ENCODE measurements around the gene TCEANC2.
"Not testable (repeated sequence)": the region's sequence is repeated elsewhere in the genome, so short reads cannot be mapped to it uniquely, and the experiment has no call there.

TCEANC2 gene

GRCh38 chr1:54027848-54028247, 25.6 kb upstream of the TCEANC2 start:
- no peak for DNase-seq (ENCODE audit: low spot score)

GRCh38 chr1:54028306-54029251, 24.8 kb upstream of the TCEANC2 start:
- DNase-seq (ENCODE audit: low spot score) = no peak

DNA sequence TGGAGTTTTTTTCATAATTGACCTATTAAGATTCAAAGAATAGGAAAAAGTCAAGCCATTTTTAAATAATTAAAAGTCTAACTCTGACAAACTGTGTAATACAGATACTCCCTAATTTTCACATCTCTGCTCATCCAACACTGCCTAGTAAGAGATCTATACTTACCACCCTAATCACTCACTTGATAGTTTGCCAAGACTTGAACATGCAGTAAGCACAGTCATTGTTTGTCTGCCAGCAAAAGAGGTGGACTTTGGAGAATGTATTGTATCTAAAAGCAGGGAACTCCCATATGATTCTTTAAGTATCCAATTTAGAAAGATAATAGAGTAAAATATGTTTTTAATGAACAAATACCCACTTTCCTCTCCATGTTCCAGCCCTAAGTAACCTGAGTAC, 15.9 kb upstream of the TCEANC2 start:
- DNase-seq (ENCODE audit: low spot score) = no peak

GRCh38 chr1:54041806-54042205, 11.6 kb upstream of the TCEANC2 start:
- DNase-seq (ENCODE audit: low spot score) = no peak

DNA sequence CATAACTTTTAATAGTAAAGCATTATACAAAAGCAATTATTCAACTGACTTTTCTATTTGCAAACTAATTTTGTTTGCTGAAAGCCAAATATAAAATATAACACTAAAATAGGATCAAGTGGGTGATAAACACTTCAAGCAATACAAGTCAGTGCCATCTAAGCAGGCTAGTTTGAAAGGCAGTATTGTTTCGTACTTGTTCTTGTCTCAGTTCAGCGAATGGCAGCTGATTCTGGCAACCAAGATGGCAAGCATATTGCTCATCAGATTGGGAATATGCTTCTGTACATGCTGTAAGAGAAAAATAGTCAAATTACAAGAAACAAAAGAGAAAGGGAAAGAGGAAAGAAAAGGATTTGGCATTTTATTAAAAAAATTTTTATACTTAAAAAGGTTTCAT, 7.9 kb upstream of the TCEANC2 start:
- DNase-seq (ENCODE audit: low spot score) = no peak

GRCh38 chr1:54046671-54047383, 6.6 kb upstream of the TCEANC2 start:
- no peak for DNase-seq (ENCODE audit: low spot score)

DNA sequence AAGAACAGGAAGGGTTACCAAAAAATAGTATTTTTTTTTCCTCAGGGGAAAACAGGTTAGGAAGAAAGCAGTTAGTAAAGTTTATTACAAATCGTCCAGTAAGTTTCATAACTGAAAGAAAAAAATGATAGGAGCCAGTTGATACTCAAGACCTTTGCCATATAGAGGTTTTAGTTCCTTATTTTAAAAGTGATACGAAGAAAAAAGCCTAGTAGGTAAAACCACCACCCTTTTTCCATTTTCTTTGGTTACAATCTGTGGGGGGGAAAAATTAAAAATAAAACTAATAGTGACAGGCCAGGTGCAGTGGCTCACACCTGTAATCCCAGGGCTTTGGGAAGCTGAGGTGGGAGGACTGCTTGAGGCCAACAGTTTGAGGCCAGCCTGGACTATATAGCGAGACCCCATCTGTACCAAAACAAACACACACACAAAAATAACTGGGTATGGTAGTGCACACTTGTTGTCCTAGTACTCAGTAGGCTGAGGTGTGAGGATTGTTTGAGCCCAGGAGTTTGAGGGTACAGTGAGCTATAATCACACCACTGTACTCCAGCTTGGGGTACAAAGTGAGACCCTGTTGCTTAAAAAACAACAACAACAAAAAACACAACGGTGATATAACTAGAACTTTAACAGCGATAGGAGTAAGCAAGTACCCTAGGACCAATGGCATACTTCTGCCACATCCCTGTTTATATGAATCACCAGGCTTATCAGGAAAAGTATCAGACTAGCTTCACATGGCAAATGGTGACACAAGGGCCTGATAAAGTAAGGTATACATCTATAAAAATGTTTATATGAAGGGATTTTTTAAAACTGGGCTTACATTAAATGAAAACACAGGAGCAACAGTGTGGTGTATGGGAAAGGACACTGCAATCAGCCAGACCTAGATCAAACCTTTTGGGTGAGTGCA, 5.8 kb upstream of the TCEANC2 start:
- no peak for DNase-seq (ENCODE audit: low spot score)

GRCh38 chr1:54050435-54050834, 3.0 kb upstream of the TCEANC2 start:
- DNase-seq (ENCODE audit: low spot score) = not testable (repeated sequence)

DNA sequence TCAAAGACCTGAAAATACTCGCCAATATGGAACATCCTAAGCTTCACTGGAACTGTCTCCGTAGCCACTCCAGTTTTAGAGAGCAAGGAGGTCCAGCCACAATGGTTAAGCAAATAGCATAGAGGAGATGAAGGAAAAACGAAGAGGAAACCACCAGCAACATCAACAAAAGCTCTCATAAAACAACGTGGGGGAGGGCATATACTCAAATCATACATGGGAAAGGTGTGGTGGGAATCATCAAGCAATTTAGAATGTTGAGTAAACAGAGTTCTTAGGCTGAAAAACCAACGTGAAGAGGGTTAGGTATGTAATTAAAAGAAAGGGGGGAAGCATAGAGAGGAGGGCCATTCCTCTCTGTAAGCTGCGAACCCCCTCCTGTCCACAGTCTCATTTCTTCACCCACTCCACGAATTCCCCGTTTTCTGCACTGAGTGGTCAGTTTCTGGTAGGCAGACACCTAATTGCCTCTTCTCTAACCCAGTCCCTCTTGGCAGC, 1.4 kb upstream of the TCEANC2 start:
- peak; percentile 21 for DNase-seq (ENCODE audit: low spot score)

- peak; percentile 55 for DNase-seq (ENCODE audit: low spot score)
Observed at GRCh38 chr1:54052431-54052933, 926 bp upstream of the TCEANC2 start.

GRCh38 chr1:54053745-54054437, 483 bp downstream of the TCEANC2 start:
- DNase-seq (ENCODE audit: low spot score) = no peak

DNA sequence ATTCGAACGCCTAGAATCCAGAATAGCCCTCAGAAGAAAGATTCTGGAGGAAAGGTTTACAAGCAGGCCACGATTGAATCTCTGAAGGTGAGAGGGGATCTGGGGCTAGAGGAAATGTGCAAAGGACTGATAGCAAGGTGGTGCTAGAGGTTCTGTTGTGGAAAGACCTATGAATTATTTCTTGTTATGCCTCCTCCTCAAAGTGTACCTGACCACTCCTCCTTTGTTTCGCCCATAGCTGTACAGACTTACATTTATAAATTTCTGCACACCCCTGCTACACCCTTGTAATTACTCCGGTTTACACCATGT, 986 bp downstream of the TCEANC2 start:
- no peak for DNase-seq (ENCODE audit: low spot score)

GRCh38 chr1:54064299-54064698, 10.9 kb downstream of the TCEANC2 start:
- no peak for DNase-seq (ENCODE audit: low spot score)

DNA sequence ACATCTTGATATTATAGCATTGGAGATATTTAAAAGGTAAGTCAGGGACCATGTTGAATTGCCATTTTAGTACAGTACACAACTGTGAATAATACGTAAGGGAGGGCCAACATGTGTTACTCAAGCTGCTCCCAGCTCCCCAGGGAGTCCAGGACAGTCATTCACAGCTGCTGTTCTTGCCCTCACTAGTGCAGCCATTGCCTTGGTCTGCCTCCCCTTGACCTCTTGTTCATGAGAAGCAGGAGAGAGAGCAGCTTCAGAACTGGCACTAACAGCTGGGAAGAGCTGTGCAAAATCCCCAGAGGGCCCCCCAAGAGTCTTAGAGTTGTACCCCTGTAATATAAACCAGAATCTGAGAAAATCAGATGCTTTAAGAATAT, 16.4 kb downstream of the TCEANC2 start:
- no peak for DNase-seq (ENCODE audit: low spot score)

DNA sequence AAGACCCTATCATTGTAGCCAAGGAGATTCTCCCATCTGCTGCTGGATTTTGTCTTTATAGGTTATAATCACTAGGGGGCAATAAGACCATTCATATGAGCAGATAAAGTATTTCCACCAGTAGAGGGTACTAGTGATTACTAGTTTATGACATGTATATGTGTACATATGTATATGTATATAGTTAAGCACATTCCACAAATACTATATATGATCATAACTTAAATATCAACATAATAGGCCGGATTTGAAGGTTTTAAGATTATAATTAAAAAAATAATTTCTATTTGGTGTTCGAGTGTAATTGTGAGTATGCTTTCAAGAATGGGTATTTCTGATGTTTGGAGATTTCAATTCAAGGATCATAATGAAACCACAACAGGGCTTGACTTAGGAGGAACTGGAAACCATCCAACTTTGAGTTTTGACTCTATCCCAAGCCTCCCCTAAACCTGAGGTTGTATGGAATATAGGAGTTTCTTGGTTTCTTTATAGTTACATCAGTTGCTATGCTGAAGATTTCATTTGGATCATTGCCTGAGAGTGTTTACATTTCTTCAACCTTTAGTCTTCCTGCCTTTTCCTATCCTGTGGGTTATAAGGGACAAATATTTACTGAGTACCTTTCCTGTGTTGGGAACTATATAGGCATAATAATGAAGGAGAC, 16.9 kb downstream of the TCEANC2 start:
- DNase-seq (ENCODE audit: low spot score) = peak; percentile 75

- no peak for DNase-seq (ENCODE audit: low spot score)
Observed at GRCh38 chr1:54077359-54077758, 24.0 kb downstream of the TCEANC2 start.

DNA sequence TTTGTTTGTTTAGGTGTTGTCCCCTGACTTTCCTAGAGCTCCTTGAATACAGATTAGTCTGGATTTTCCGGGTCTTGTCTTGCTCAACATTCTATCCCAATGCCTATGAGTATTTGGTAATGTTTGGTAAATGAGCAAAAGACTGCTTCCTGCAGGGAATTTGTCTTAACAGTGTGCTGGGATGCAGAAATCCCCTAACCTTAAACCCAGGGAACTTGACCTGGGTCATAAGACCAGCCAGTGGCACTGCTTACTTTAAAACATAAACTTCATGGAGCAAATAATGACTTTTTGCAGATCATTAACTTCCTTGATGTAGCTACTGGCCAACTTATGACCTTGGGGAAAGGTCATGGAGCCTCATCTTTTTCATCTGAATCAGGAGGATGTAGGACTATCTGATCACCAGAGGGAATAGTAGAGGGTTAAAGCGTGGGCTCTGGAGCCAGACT, 27.2 kb downstream of the TCEANC2 start:
- DNase-seq (ENCODE audit: low spot score) = no peak

GRCh38 chr1:54081306-54082270, 28.2 kb downstream of the TCEANC2 start:
- DNase-seq (ENCODE audit: low spot score) = peak; percentile 54

DNA sequence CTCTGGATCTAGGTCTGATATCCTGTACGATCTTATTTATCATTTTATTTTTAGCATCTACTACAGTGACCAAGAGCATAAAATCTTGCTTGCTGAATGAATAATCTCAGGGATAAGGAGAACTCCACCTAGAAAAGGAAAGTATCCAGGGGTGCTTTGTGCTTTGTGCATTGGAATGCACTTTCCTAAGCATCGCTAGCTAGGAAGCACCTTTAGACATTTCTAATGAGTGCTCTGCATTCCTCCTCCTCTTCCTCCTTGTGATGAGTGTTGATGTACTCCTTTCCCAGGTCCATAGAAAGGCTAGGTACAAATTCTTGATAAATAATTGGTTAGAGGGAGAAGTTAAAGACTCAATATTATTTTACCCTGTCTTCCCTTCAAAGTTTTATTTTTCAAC, 31.4 kb downstream of the TCEANC2 start:
- DNase-seq (ENCODE audit: low spot score) = no peak

DNA sequence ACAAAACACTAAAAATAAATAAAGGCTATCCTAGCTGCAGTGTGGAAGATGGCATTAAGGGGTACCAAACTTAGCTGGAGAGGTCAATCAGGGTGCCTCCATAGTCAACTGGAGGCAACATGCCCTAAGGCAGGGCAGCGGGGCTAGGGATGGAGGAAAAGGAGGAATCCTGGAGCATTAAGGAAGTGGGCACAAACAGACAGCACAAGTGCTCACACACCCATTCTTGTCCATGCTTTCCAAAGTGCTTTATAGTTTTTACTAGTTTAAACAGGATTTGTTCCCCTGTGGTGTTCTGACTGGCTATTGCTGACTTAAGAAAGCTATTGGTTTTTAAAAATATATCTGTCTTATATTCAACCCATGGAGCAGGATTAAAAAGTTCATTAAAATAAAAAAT, 33.3 kb downstream of the TCEANC2 start:
- no peak for DNase-seq (ENCODE audit: low spot score)
